Measurements from ENCODE around the gene DMXL2.

- TF ChIP-seq REST (IDR thresholded peaks at IDR 0.05; ENCODE audit: low read depth, low read length) (no peak), POLR2AphosphoS5 (IDR thresholded peaks at IDR 0.05; ENCODE audit: low read depth, low read length) (no peak), MAX (IDR thresholded peaks at IDR 0.05; ENCODE audit: low read depth) (no peak)
- TF ChIP-seq, protein P1, sequence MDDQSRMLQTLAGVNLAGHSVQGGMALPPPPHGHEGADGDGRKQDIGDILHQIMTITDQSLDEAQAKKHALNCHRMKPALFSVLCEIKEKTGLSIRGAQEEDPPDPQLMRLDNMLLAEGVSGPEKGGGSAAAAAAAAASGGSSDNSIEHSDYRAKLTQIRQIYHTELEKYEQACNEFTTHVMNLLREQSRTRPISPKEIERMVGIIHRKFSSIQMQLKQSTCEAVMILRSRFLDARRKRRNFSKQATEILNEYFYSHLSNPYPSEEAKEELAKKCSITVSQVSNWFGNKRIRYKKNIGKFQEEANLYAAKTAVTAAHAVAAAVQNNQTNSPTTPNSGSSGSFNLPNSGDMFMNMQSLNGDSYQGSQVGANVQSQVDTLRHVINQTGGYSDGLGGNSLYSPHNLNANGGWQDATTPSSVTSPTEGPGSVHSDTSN (IDR thresholded peaks at IDR 0.05), result no peak
Measured at GRCh38 chr15:51576911-51577500, 45.6 kb downstream of the DMXL2 start.

Data from SK-N-SH (cell line).